CD4-positive, alpha-beta T cell treated with Interleukin-1 beta for 1 hour (primary cell): ENCODE results near the gene RPL32.

ENCODE experiments used
- DNase-seq, 2 donors: peaks; one replicate each; pipeline ENCODE4 v3.0.0-alpha.2; 2020 to 2022

Gene RPL32

GRCh38 chr3:12832350-12833221 is 8.8 kb downstream of the RPL32 start:
- DNase-seq: no peak

GRCh38 chr3:12831301-12831866 is 10.0 kb downstream of the RPL32 start:
- DNase-seq: no peak

GRCh38 chr3:12830785-12831156 is 10.6 kb downstream of the RPL32 start:
- DNase-seq: no peak

GRCh38 chr3:12829886-12830784 is 11.2 kb downstream of the RPL32 start:
- no peak for DNase-seq

GRCh38 chr3:12829404-12829803 is 12.0 kb downstream of the RPL32 start:
- no peak for DNase-seq

GRCh38 chr3:12828751-12829150 is 12.6 kb downstream of the RPL32 start:
- no peak for DNase-seq

- DNase-seq: no peak
These were observed 16.2 kb downstream of the RPL32 start for GRCh38 chr3:12825156-12825555.

- DNase-seq: no peak
These were observed 17.1 kb downstream of the RPL32 start for GRCh38 chr3:12824299-12824698.

GRCh38 chr3:12822725-12823373 is 18.5 kb downstream of the RPL32 start:
- DNase-seq: no peak

GRCh38 chr3:12818773-12819172 is 22.6 kb downstream of the RPL32 start:
- DNase-seq: no peak

- no peak for DNase-seq
These were observed 23.1 kb downstream of the RPL32 start for GRCh38 chr3:12818273-12818672.

- no peak for DNase-seq
These were observed 24.0 kb downstream of the RPL32 start for GRCh38 chr3:12817343-12817710.

GRCh38 chr3:12816521-12817342 is 24.6 kb downstream of the RPL32 start:
- no peak for DNase-seq

- DNase-seq: no peak
These were observed 25.6 kb downstream of the RPL32 start for GRCh38 chr3:12815719-12816118.

- no peak for DNase-seq
These were observed 26.3 kb downstream of the RPL32 start for GRCh38 chr3:12815078-12815477.

- DNase-seq: no peak
These were observed 27.4 kb downstream of the RPL32 start for GRCh38 chr3:12813967-12814366.

GRCh38 chr3:12812812-12813211 is 28.6 kb downstream of the RPL32 start:
- no peak for DNase-seq

- DNase-seq: no peak
These were observed 30.4 kb downstream of the RPL32 start for GRCh38 chr3:12810961-12811360.

- DNase-seq: peak; percentile 94
These were observed 31.2 kb downstream of the RPL32 start for GRCh38 chr3:12810013-12810780.

- DNase-seq: no peak
These were observed 31.9 kb downstream of the RPL32 start for GRCh38 chr3:12809435-12809834.

GRCh38 chr3:12809001-12809400 is 32.4 kb downstream of the RPL32 start:
- no peak for DNase-seq
